WTC11 (cell line): ENCODE data around the gene FHL1. TPM values are rescaled to one million over a fixed set of nuclear protein-coding genes. Genes with fewer than 3 reads are reported as not detected.

Experiments used
- ATAC-seq: fragments of 200-7000 bp; cut with Tn5 transposase; 2 replicates; pipeline ENCODE4 v1.10.0; 2021; ENCODE audit warnings: mild to moderate bottlenecking, moderate library complexity
- CTCF ChIA-PET: fragments of 300-600 bp; sonication (Branson Sonifier 250); formaldehyde crosslinking; loops from one replicate; lab custom pipeline; 2021; ENCODE audit warnings: antibody characterized with exemption; lab: Charles Lee
- POLR2A ChIA-PET: fragments of 350-600 bp; sonication (Branson Sonifier 250); formaldehyde crosslinking; loops from one replicate; lab custom pipeline; 2021; ENCODE audit warnings: antibody characterized with exemption; lab: Charles Lee
- DNase-seq: peaks from one replicate; pipeline ENCODE4 v3.0.0; 2021; ENCODE audit warnings: low spot score
- H3K27ac Mint-ChIP-seq: 2 replicates; pipeline ENCODE4 v1.8.0; 2021; ENCODE audit warnings: mixed read lengths
- H3K27me3 Mint-ChIP-seq: 2 replicates; pipeline ENCODE4 v1.8.0; 2021; ENCODE audit warnings: low read depth, mild to moderate bottlenecking, moderate library complexity, mixed read lengths
- H3K36me3 Mint-ChIP-seq: 2 replicates; pipeline ENCODE4 v1.8.0; 2021; ENCODE audit warnings: mixed read lengths
- H3K4me1 Mint-ChIP-seq: 2 replicates; pipeline ENCODE4 v1.8.0; 2022; ENCODE audit warnings: mixed read lengths
- H3K4me3 Mint-ChIP-seq: 2 replicates; pipeline ENCODE4 v1.8.0; 2021; ENCODE audit warnings: mild to moderate bottlenecking, moderate library complexity, mixed read lengths
- H3K9me3 Mint-ChIP-seq: 2 replicates; pipeline ENCODE4 v1.8.0; 2021; ENCODE audit warnings: mixed read lengths
- AR ChIP-seq: fragments of 250-450 bp; sonication (Bioruptor Pico); IDR thresholded peaks from 2 replicates; pipeline ENCODE4 v1.9.0; 2021; ENCODE audit warnings: mild to moderate bottlenecking
- E2F4 ChIP-seq: sonication (generic); formaldehyde crosslinking; IDR thresholded peaks from 2 replicates; pipeline ENCODE4 v1.8.1; 2022; ENCODE audit warnings: low read depth, mild to moderate bottlenecking, moderate library complexity, missing genetic modification reagents, borderline replicate concordance
- FOXJ3 ChIP-seq: sonication (generic); formaldehyde crosslinking; IDR thresholded peaks from 2 replicates; pipeline ENCODE4 v1.9.0; 2021; ENCODE audit warnings: missing genetic modification reagents, mild to moderate bottlenecking, borderline replicate concordance
- HMGA2 ChIP-seq: fragments of 250-450 bp; sonication (Bioruptor Pico); IDR thresholded peaks from 2 replicates; pipeline ENCODE4 v1.4.0; 2021; ENCODE audit warnings: mild to moderate bottlenecking, moderate library complexity
- HMGXB4 ChIP-seq: sonication (generic); formaldehyde crosslinking; IDR thresholded peaks from 2 replicates; pipeline ENCODE4 v1.8.1; 2023; ENCODE audit warnings: mild to moderate bottlenecking, moderate library complexity, missing genetic modification reagents
- MLX ChIP-seq: sonication (generic); formaldehyde crosslinking; IDR thresholded peaks from 2 replicates; pipeline ENCODE4 v1.8.1; 2023; ENCODE audit warnings: mild to moderate bottlenecking, missing genetic modification reagents, moderate library complexity
- MYBL2 ChIP-seq: sonication (generic); formaldehyde crosslinking; IDR thresholded peaks from 2 replicates; pipeline ENCODE4 v1.8.1; 2023; ENCODE audit warnings: mild to moderate bottlenecking, moderate library complexity, missing genetic modification reagents
- NFYB ChIP-seq: sonication (generic); formaldehyde crosslinking; conservative IDR thresholded peaks from 2 replicates; pipeline ENCODE4 v1.8.0; 2022; ENCODE audit warnings: low read depth, missing genetic modification reagents
- PRDM15 ChIP-seq: sonication (generic); formaldehyde crosslinking; IDR thresholded peaks from 2 replicates; pipeline ENCODE4 v1.8.0; 2022; ENCODE audit warnings: missing genetic modification reagents
- RELA ChIP-seq: sonication (generic); formaldehyde crosslinking; IDR thresholded peaks from 2 replicates; pipeline ENCODE4 v1.8.1; 2022; ENCODE audit warnings: missing genetic modification reagents, mild to moderate bottlenecking, borderline replicate concordance
- ZNF263 ChIP-seq: sonication (generic); formaldehyde crosslinking; IDR thresholded peaks from 2 replicates; pipeline ENCODE4 v1.8.1; 2022; ENCODE audit warnings: low read depth, mild to moderate bottlenecking, moderate library complexity, missing genetic modification reagents
- ZNF416 ChIP-seq: fragments of 250-450 bp; sonication (Bioruptor Pico); IDR thresholded peaks from 2 replicates; pipeline ENCODE4 v1.9.0; 2021; ENCODE audit warnings: mild to moderate bottlenecking, inconsistent platforms
- total RNA-seq: library from RNA; stranded (reverse); gene quantifications from 3 replicates; pipeline ENCODE4 v1.2.3, GENCODE V29; 2021

The FHL1 gene
- total RNA-seq, 1 experiment from 2014 or later, result 43.5 TPM

- Mint-ChIP-seq H3K36me3 (no peaks in the 10 kb centered on the region), H3K27ac (no peak overlapping the region), H3K4me1 (peaks cover 26% of the 10 kb centered on the region), H3K27me3 (no peaks in the 10 kb centered on the region), H3K4me3 (no peak overlapping the region), H3K9me3 (no peaks in the 10 kb centered on the region)
- ChIA-PET POLR2A (no interaction called here), CTCF (interaction anchor here (1.0 kb wide), 1 partner anchor 41 kb away, joined by 6 read pairs; no protein-coding TSS in a partner anchor)
- ATAC-seq, result no peak
- no peak for DNase-seq
- TF ChIP-seq HMGXB4 (CRISPR knock-in tag), result no peak
Measured at GRCh38 chrX:136203951-136204350, 56.6 kb downstream of the FHL1 start.

- Mint-ChIP-seq H3K27me3 (no peaks in the 10 kb centered on the region), H3K9me3 (no peaks in the 10 kb centered on the region), H3K4me1 (peaks cover 22% of the 10 kb centered on the region), H3K4me3 (no peak overlapping the region), H3K36me3 (no peaks in the 10 kb centered on the region), H3K27ac (no peak overlapping the region)
- no peak for DNase-seq
- ChIA-PET CTCF (interaction anchor here (1.0 to 2.5 kb wide), 2 partner anchors 41 to 176 kb away, joined by 6 to 15 read pairs; no protein-coding TSS in a partner anchor), POLR2A (no interaction called here)
- TF ChIP-seq ZNF416 (CRISPR knock-in tag), result no peak
- no peak for TF ChIP-seq FOXJ3 (CRISPR knock-in tag)
- TF ChIP-seq RELA (CRISPR knock-in tag), result no peak
- TF ChIP-seq AR (CRISPR knock-in tag), result no peak
- no peak for TF ChIP-seq ZNF263 (CRISPR knock-in tag)
- TF ChIP-seq HMGA2 (CRISPR knock-in tag), result no peak
- no peak; the same call in 1 of the 2 replicates for ATAC-seq
Measured at GRCh38 chrX:136204571-136204970, 57.2 kb downstream of the FHL1 start.

- H3K9me3 Mint-ChIP-seq, result no peaks in the 10 kb centered on the region
- TF ChIP-seq MLX (CRISPR knock-in tag), result no peak
- TF ChIP-seq ZNF263 (CRISPR knock-in tag), result no peak
- no peak for TF ChIP-seq HMGXB4 (CRISPR knock-in tag)
- no peak for TF ChIP-seq PRDM15 (CRISPR knock-in tag)
- no peak for TF ChIP-seq MYBL2 (CRISPR knock-in tag)
- TF ChIP-seq NFYB (CRISPR knock-in tag), result no peak
- TF ChIP-seq E2F4 (CRISPR knock-in tag), result no peak
- no peak overlapping the region for H3K4me3 Mint-ChIP-seq
- ATAC-seq, result no peak
- H3K4me1 Mint-ChIP-seq, result peaks cover 20% of the 10 kb centered on the region
- H3K27ac Mint-ChIP-seq, result no peak overlapping the region
- POLR2A ChIA-PET, result no interaction called here
- peak; percentile 13 for DNase-seq
- H3K36me3 Mint-ChIP-seq, result 0 out of 2 replicates have a peak, but pooled peaks cover 5% of the 10 kb centered on the region
- no peaks in the 10 kb centered on the region for H3K27me3 Mint-ChIP-seq
- CTCF ChIA-PET, result interaction anchor here (2.5 kb wide), 1 partner anchor 178 kb away, joined by 15 read pairs; no protein-coding TSS in a partner anchor
Measured at GRCh38 chrX:136205882-136206380, 58.6 kb downstream of the FHL1 start.
